Endothelial cell (in vitro differentiated cells): ENCODE results near the gene TBC1D1. TPM values are rescaled to one million over a fixed set of nuclear protein-coding genes. Genes with fewer than 3 reads are reported as not detected.

Source experiments
- DNase-seq: peaks from one replicate; pipeline ENCODE4 v3.0.0; 2021; ENCODE audit warnings: low spot score
- H3K27ac Mint-ChIP-seq: one replicate; pipeline ENCODE4 v1.8.0; 2021; ENCODE audit warnings: mixed read lengths, inconsistent platforms; ENCODE audit not compliant: unreplicated experiment
- H3K27me3 Mint-ChIP-seq: one replicate; pipeline ENCODE4 v1.8.0; 2021; ENCODE audit warnings: mild to moderate bottlenecking, moderate library complexity, mixed read lengths, inconsistent platforms; ENCODE audit not compliant: unreplicated experiment
- H3K36me3 Mint-ChIP-seq: one replicate; pipeline ENCODE4 v1.8.0; 2021; ENCODE audit warnings: mild to moderate bottlenecking, low read depth, mixed read lengths, inconsistent platforms; ENCODE audit not compliant: unreplicated experiment
- H3K4me1 Mint-ChIP-seq: one replicate; pipeline ENCODE4 v1.8.0; 2021; ENCODE audit warnings: mild to moderate bottlenecking, mixed read lengths, inconsistent platforms; ENCODE audit not compliant: unreplicated experiment
- H3K4me3 Mint-ChIP-seq: one replicate; pipeline ENCODE4 v1.8.0; 2021; ENCODE audit warnings: mild to moderate bottlenecking, mixed read lengths, inconsistent platforms; ENCODE audit not compliant: unreplicated experiment
- H3K9me3 Mint-ChIP-seq: one replicate; pipeline ENCODE4 v1.8.0; 2021; ENCODE audit warnings: mixed read lengths, inconsistent platforms; ENCODE audit not compliant: unreplicated experiment
- CTCF ChIP-seq: fragments of 200-600 bp; sonication (generic); IDR thresholded peaks from one replicate; pipeline ENCODE4 v1.5.0; 2021; ENCODE audit warnings: antibody characterized with exemption; ENCODE audit not compliant: unreplicated experiment
- total RNA-seq: library from RNA; stranded (reverse); fragmentation: NEBNext Ultra II Directional; extraction: Animal tissue kit (Norgen Biotek cat#: 25700); gene quantifications from one replicate; pipeline ENCODE4 v1.2.1, GENCODE V29; 2021; ENCODE audit not compliant: unreplicated experiment

The TBC1D1 gene
- total RNA-seq, 1 donor from 2014 or later, result 139 TPM

DNA sequence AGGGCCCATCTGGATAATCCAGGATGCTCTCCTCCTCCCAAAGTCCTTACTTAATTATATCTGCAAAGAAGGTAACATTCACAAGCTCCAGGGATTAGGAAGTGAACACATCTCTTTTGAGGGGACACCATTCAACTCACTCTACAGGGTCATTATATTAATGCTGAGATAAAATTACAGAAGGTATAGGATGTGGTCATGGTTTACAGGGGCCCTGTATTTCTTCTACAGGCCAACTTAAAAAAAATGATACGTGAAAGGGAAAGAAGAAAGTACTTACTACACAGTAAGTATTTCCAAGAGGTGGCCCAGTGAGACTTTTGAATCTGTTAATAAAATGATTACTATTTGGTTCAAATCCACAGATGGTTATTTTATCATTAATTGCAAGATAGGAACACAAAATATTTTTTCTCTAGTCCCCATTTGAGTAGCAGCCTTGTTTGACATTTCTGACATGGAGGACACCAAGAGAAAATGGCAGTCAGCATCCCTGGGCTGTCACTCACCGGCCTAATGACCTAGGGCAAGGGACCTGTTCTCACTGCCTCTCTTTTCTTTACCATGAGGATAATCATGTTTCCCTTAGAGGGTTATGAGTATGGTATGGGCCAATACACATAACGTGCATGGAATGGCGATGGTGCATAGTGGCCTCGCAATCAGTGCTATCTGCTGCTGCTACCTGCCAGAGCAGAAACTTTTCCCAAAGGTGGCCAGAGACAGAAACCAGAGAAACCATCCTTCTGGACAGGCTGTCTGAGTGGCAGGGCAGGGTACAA lies 209.8 kb downstream of the TBC1D1 start:
- peaks cover 7% of the 10 kb centered on the region for H3K4me1 Mint-ChIP-seq
- H3K9me3 Mint-ChIP-seq, result no peaks in the 10 kb centered on the region
- no peak overlapping the region for H3K4me3 Mint-ChIP-seq
- no peak for TF ChIP-seq CTCF
- DNase-seq, result no peak
- peaks cover 22% of the 10 kb centered on the region for H3K36me3 Mint-ChIP-seq
- H3K27me3 Mint-ChIP-seq, result no peaks in the 10 kb centered on the region
- H3K27ac Mint-ChIP-seq, result no peak overlapping the region

GRCh38 chr4:38101563-38101962 lies 210.7 kb downstream of the TBC1D1 start:
- no peak for DNase-seq
- Mint-ChIP-seq H3K4me3 (no peak overlapping the region), H3K9me3 (no peaks in the 10 kb centered on the region), H3K27me3 (no peaks in the 10 kb centered on the region), H3K4me1 (peaks cover 7% of the 10 kb centered on the region), H3K27ac (peak overlapping the region; percentile 9), H3K36me3 (peaks cover 20% of the 10 kb centered on the region)
- TF ChIP-seq CTCF, result no peak

- Mint-ChIP-seq H3K27ac (no peak overlapping the region), H3K9me3 (no peaks in the 10 kb centered on the region), H3K4me1 (peaks cover 7% of the 10 kb centered on the region), H3K36me3 (peaks cover 28% of the 10 kb centered on the region), H3K27me3 (no peaks in the 10 kb centered on the region), H3K4me3 (no peak overlapping the region)
- no peak for TF ChIP-seq CTCF
- no peak for DNase-seq
Measured at GRCh38 chr4:38102957-38103588, 212.2 kb downstream of the TBC1D1 start.

DNA sequence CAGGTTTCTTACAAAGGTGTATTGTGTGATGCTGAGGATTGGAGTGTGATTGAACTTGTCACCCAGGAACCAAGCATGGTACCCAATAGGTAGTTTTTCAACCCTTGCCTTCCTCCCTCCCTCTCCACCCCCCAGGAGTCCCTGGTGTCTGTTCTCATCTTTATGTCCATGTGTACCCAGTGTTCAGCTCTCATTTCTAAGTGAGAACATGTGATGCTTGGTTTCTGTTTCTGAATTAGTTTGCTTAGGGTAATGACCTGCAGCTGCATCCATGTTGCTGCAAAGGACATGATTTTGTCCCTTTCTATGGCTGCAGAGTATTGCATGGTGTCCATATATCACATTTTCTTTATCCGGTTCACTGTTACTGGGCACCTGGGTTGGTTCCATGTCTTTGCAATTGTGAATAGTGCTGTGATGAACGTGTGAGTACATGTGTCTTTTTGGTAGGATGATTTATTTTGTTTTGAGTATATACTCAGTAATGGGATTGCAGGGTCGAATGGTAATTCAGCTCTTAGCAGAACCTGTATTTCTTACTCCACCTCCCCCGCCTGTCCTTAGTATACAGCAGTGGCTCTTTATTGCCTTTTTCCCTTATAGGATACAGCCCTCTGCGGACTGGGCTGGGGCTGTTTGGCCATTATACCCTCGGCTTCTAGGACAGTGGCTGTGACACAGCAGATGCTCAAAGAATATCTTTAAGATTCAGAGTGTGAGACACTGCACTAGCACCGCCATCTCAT lies 214.8 kb downstream of the TBC1D1 start:
- H3K27me3 Mint-ChIP-seq, result no peaks in the 10 kb centered on the region
- peaks cover 42% of the 10 kb centered on the region for H3K36me3 Mint-ChIP-seq
- no peak overlapping the region for H3K4me3 Mint-ChIP-seq
- H3K4me1 Mint-ChIP-seq, result peaks cover 7% of the 10 kb centered on the region
- H3K9me3 Mint-ChIP-seq, result no peaks in the 10 kb centered on the region
- no peak for TF ChIP-seq CTCF
- DNase-seq, result no peak
- no peak overlapping the region for H3K27ac Mint-ChIP-seq
